GM21529 (cell line): Measurements from ENCODE around the gene CNIH3.
A peak's percentile ranks its signal among the peaks of the same experiment; 100 is the strongest.
"Not testable (repeated sequence)": the region's sequence is repeated elsewhere in the genome, so short reads cannot be mapped to it uniquely, and the experiment has no call there.

ENCODE experiments used
- ATAC-seq: cut with Tn5 transposase; IDR thresholded peaks from one replicate; pipeline ENCODE4 v1.9.1; 2021; ENCODE audit not compliant: unreplicated experiment

The CNIH3 gene

GRCh38 chr1:224683936-224684335 lies 67.8 kb downstream of the CNIH3 start:
- ATAC-seq = no peak

GRCh38 chr1:224684979-224685425 lies 68.9 kb downstream of the CNIH3 start:
- ATAC-seq = no peak

GRCh38 chr1:224686140-224686539 lies 70.0 kb downstream of the CNIH3 start:
- not testable (repeated sequence) for ATAC-seq

- no peak for ATAC-seq
These were observed 71.3 kb downstream of the CNIH3 start for GRCh38 chr1:224687465-224687864.

GRCh38 chr1:224689374-224689773 lies 73.3 kb downstream of the CNIH3 start:
- no peak for ATAC-seq

GRCh38 chr1:224690576-224690975 lies 74.5 kb downstream of the CNIH3 start:
- no peak for ATAC-seq

GRCh38 chr1:224691148-224691925 lies 75.2 kb downstream of the CNIH3 start:
- ATAC-seq = no peak

GRCh38 chr1:224694969-224695368 lies 78.9 kb downstream of the CNIH3 start:
- no peak for ATAC-seq

GRCh38 chr1:224696021-224696420 lies 79.9 kb downstream of the CNIH3 start:
- ATAC-seq = no peak

GRCh38 chr1:224696891-224697765 lies 81.0 kb downstream of the CNIH3 start:
- no peak for ATAC-seq

- no peak for ATAC-seq
These were observed 81.9 kb downstream of the CNIH3 start for GRCh38 chr1:224698015-224698451.

GRCh38 chr1:224700918-224701531 lies 84.9 kb downstream of the CNIH3 start:
- ATAC-seq = peak; percentile 77

GRCh38 chr1:224703702-224704101 lies 87.6 kb downstream of the CNIH3 start:
- no peak for ATAC-seq

- no peak for ATAC-seq
These were observed 88.1 kb downstream of the CNIH3 start for GRCh38 chr1:224704107-224704735.

- ATAC-seq = no peak
These were observed 89.5 kb downstream of the CNIH3 start for GRCh38 chr1:224705578-224705977.

- no peak for ATAC-seq
These were observed 92.0 kb downstream of the CNIH3 start for GRCh38 chr1:224707843-224708725.

GRCh38 chr1:224710196-224710595 lies 94.1 kb downstream of the CNIH3 start:
- ATAC-seq = no peak

- not testable (repeated sequence) for ATAC-seq
These were observed 95.2 kb downstream of the CNIH3 start for GRCh38 chr1:224711231-224711756.

GRCh38 chr1:224711876-224712275 lies 95.8 kb downstream of the CNIH3 start:
- ATAC-seq = no peak

- no peak for ATAC-seq
These were observed 97.1 kb downstream of the CNIH3 start for GRCh38 chr1:224713228-224713627.
